GM12892 (cell line): ENCODE results near the gene FBXW7.

Experiments used
- POLR2A ChIP-seq: IDR thresholded peaks from 2 replicates; pipeline ENCODE4 v1.6.1; 2011; ENCODE audit warnings: low read depth, low read length, control low read depth
- POLR2AphosphoS5 ChIP-seq: IDR thresholded peaks from 2 replicates; pipeline ENCODE4 v1.6.1; 2011; ENCODE audit warnings: low read depth, low read length, control low read depth

- TF ChIP-seq POLR2AphosphoS5 (no peak), POLR2A (no peak)
Measured at GRCh38 chr4:152394791-152395190, 141.1 kb downstream of the FBXW7 start.
